ENCODE results near the gene LZTS2. TPM values are rescaled to one million over a fixed set of nuclear protein-coding genes. Genes with fewer than 3 reads are reported as not detected.

LZTS2 gene
- total and polyA plus RNA-seq, 2 of the 8 experiments (the other 6 are each of a cell fraction or from before 2014, with no cell fraction given), result 75.7 to 99.5 TPM

DNA sequence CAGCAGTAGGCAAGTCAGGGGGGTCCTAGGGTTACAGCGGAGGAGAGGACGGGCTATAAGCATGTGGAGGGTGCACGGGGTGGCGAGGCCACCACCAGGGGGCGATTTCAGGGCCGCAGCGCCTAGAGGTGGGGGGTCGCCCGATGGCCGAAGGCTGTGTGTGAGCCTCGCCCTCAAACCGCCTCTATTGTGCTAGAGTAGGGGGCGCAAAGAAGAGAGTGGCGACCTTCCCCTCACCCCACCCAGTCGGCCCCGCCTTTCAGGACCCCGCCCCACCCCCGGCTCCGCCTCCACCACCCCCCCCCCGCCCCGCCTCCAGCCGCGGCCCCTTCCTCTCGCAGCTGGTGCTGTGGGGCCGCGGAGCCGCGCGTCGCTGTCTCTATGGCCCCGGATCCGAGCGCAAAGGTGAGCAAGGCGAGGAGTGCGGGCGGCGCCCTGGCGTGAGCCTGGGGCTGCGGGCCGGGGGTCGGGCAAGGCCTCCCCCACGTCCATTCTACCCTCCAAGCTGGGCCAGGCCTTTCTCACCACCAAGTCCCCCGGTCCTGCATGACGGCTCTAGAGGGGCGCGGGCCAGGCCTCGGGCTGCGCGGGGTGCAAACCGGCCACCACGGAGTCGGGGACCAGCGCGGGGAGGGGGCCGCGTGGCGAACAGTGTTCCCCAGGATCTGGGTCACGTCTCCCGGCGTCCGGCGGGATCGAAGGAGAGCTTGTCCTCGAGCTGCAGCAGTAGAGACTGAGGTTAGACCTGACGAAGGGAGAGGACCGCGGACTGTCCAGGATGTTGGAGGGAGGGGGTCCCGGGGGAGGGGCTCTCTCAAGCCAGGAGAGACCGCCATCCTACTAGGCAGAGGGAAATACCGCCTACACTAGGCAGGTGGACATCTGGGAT is 30.2 kb upstream of the LZTS2 start, which contains the start of gene SEMA4G (continued):
- TF ChIP-seq HDAC6 (IDR thresholded peaks at IDR 0.05; ENCODE audit: low read depth, low read length) (no peak), FOSL1 (IDR thresholded peaks at IDR 0.05; ENCODE audit: insufficient read depth, low read depth, low read length) (no peak), HDAC2 (IDR thresholded peaks at IDR 0.05; ENCODE audit: borderline replicate concordance in 1 of 2, low read depth in 2 of 2, low read length in 2 of 2) (peak in 1 of 2 experiments; percentile 66; a peak in 1 of 4 replicates), TBP (IDR thresholded peaks at IDR 0.05; ENCODE audit: low read depth, low read length) (no peak), YY1 (IDR thresholded peaks at IDR 0.05; ENCODE audit: low read depth, low read length) (peak; percentile 25; the same call in 1 of the 2 replicates), SP4 (IDR thresholded peaks at IDR 0.05; ENCODE audit: low read length) (no peak), GABPA (IDR thresholded peaks at IDR 0.05; ENCODE audit: borderline replicate concordance, insufficient read depth, low read length) (no peak), EZH2 (IDR thresholded peaks at IDR 0.05; ENCODE audit: low read depth, low read length, severe bottlenecking) (no peak), RXRA (IDR thresholded peaks at IDR 0.05; ENCODE audit: insufficient read depth, low read depth, low read length) (no peak), CBX5 (IDR thresholded peaks at IDR 0.05; ENCODE audit: low read depth, low read length) (no peak), SRF (IDR thresholded peaks at IDR 0.05; ENCODE audit: low read depth, low read length) (no peak), ZNF274 (IDR thresholded peaks at IDR 0.05; ENCODE audit: borderline replicate concordance, extremely low read depth, low read length) (no peak), SIX5 (IDR thresholded peaks at IDR 0.05; ENCODE audit: low read depth, low read length) (no peak), SP2 (IDR thresholded peaks at IDR 0.05; ENCODE audit: low read length) (no peak), KDM1A (IDR thresholded peaks at IDR 0.05; ENCODE audit: borderline replicate concordance, low read length) (peak; percentile 88), CTBP2 (IDR thresholded peaks at IDR 0.05; ENCODE audit: borderline replicate concordance, insufficient read depth, insufficient read length, low read length) (no peak), PHF8 (conservative IDR thresholded peaks at IDR 0.05; ENCODE audit: low read depth, low read length) (0 out of 2 replicates have a peak, but pooled peaks have one; percentile 30), POLR2A (IDR thresholded peaks at IDR 0.05; ENCODE audit: control extremely low read depth in 1 of 2, low read depth in 2 of 2, low read length in 2 of 2) (no peak), KDM5A (IDR thresholded peaks at IDR 0.05; ENCODE audit: low read length) (no peak), SP1 (IDR thresholded peaks at IDR 0.05; ENCODE audit: low read depth, low read length) (peak; percentile 37; the same call in 1 of the 2 replicates)
- TF ChIP-seq, protein P1, sequence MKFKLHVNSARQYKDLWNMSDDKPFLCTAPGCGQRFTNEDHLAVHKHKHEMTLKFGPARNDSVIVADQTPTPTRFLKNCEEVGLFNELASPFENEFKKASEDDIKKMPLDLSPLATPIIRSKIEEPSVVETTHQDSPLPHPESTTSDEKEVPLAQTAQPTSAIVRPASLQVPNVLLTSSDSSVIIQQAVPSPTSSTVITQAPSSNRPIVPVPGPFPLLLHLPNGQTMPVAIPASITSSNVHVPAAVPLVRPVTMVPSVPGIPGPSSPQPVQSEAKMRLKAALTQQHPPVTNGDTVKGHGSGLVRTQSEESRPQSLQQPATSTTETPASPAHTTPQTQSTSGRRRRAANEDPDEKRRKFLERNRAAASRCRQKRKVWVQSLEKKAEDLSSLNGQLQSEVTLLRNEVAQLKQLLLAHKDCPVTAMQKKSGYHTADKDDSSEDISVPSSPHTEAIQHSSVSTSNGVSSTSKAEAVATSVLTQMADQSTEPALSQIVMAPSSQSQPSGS (IDR thresholded peaks at IDR 0.05; ENCODE audit: low read length), result no peak
- TF ChIP-seq, protein P2, sequence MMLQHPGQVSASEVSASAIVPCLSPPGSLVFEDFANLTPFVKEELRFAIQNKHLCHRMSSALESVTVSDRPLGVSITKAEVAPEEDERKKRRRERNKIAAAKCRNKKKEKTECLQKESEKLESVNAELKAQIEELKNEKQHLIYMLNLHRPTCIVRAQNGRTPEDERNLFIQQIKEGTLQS (IDR thresholded peaks at IDR 0.05; ENCODE audit: insufficient read depth, low read depth, low read length), result no peak
